ENCODE data around the gene TEX9.
A peak's percentile ranks its signal among the peaks of the same experiment; 100 is the strongest.

TEX9 gene

GRCh38 chr15:56454836-56455235, 89.6 kb downstream of the TEX9 start:
- DNase-seq: no peak

GRCh38 chr15:56456229-56456628, 91.0 kb downstream of the TEX9 start:
- DNase-seq: no peak

- DNase-seq: no peak
These were observed 93.9 kb downstream of the TEX9 start for GRCh38 chr15:56459096-56459495.

GRCh38 chr15:56460071-56460470, 94.8 kb downstream of the TEX9 start:
- peak; percentile 60 for DNase-seq

- DNase-seq: no peak
These were observed 95.7 kb downstream of the TEX9 start for GRCh38 chr15:56460947-56461346.

- DNase-seq: peak; percentile 95
These were observed 99.8 kb downstream of the TEX9 start, which contains the start of gene MNS1 for GRCh38 chr15:56464893-56465520. MNS1 (minus strand) TSS chr15:56465137; CDS start chr15:56464972, 165 bp downstream.

GRCh38 chr15:56467616-56468015, 102.4 kb downstream of the TEX9 start:
- no peak for DNase-seq

GRCh38 chr15:56468401-56468800, 103.2 kb downstream of the TEX9 start:
- DNase-seq: peak; percentile 13

GRCh38 chr15:56469483-56469882, 104.3 kb downstream of the TEX9 start:
- no peak for DNase-seq

- DNase-seq: no peak
These were observed 106.3 kb downstream of the TEX9 start for GRCh38 chr15:56471440-56472069.

- no peak for DNase-seq
These were observed 107.1 kb downstream of the TEX9 start for GRCh38 chr15:56472278-56472677.

- no peak for DNase-seq
These were observed 107.8 kb downstream of the TEX9 start for GRCh38 chr15:56473017-56473416.

- DNase-seq: no peak
These were observed 110.1 kb downstream of the TEX9 start for GRCh38 chr15:56475351-56475750.

Measured in fibroblast of skin of scalp (primary cell).